GM18909 (cell line): ENCODE results near the gene MAPK1IP1L.
"Not testable (repeated sequence)": the region's sequence is repeated elsewhere in the genome, so short reads cannot be mapped to it uniquely, and the experiment has no call there.

Source experiments
- ATAC-seq: cut with Tn5 transposase; IDR thresholded peaks from one replicate; pipeline ENCODE4 v1.9.1; 2021; ENCODE audit warnings: mild to moderate bottlenecking; ENCODE audit not compliant: unreplicated experiment, poor library complexity

The MAPK1IP1L gene

DNA sequence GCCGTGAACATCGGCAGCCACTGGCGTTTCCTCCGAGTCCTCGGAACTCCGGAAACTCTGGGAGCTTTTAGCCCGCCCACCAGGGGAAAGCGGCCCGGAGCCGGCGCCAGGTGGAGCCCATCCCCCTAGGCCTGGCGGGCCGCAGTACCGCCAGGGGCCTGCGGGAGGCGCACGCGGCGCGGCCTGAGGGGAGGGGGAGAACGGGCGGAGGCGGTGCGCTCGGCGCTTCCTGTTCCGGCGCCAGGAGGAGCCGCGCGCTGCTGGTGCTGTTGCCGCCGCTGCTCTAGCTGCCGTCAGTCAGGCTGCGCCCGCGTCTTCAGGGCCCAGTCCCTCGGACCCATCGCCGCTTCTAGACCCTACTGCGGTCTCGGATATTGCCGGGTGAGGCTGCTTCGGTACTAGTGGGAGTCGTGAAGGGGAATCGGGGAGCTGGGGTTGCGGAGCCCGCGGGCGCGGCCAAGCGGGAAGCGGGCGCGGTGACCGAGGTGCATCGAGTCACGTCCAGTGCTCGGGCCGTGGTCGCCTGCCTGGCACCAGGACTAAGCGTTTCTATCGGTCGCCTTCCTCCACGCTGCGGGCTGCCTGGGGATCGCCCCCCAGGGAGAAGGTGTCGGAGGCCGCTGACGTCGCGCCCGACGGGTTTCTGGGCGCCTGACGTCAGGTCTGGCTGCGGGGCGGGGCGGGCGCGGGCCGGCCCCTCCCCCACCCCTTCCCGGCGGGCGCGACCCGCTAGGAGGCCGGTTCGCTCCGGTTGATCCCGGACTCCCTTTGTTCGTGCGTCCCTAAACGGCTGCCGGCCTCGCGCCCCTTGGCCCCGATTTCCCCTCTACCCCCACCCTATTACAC is at the start of gene MAPK1IP1L:
Gene MAPK1IP1L, plus strand, starts transcription at position 225 of the 846 bp plus-strand sequence. CDS start 10,037 bp downstream, outside the sequence.
- ATAC-seq = peak; percentile 92

- ATAC-seq = no peak
These were observed 46.4 kb upstream of the MAPK1IP1L start for GRCh38 chr14:55005071-55005470.

DNA sequence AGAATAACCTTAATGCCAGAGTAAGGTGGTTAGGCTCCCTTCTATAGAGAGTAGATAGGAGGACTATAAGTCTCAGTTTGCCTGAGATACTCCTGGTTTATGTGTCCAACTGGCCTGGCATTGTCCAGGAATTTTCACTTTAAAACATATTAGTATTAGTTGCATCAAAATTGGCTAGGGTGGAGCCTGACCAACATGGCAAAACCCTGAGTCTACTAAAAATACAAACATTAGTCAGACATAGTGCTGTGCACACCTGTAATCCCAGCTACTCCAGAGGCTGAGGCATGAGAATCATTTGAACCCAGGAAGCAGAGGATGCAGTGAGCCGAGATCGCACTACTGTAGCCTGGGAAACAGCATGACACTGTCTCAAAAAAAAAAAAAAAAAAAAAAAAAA is 36.4 kb upstream of the MAPK1IP1L start:
- ATAC-seq = no peak

DNA sequence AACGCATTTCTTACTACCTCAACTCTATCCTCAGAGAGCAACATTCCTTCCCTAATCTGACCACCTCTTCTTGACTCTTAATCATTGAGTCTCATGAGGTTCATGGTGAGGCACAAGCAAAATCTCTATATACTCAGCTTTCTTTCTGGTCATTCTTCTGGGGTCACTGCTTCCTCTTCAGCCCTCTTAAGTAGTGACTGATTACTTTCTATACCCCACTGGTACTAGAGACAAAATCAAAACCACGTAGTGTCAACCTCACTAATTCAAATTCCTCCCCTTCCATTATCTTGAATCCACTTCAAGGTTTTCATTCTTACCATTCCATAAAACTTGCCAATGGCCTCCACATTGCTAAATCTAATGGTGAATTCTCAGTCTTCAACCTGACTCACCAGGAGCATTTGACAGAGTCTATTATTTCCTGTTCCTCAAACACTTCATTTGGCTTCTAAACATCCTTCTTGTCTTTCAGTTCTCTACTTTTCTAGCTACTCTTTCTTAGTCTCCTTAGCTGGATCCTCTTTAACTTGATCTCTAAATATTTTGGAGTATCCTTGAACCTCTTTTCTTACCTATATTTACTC is 31.4 kb upstream of the MAPK1IP1L start:
- ATAC-seq = no peak

- ATAC-seq = not testable (repeated sequence)
These were observed 27.1 kb upstream of the MAPK1IP1L start for GRCh38 chr14:55024365-55024764.

GRCh38 chr14:55025948-55026347 is 25.5 kb upstream of the MAPK1IP1L start:
- no peak for ATAC-seq

GRCh38 chr14:55026441-55026792 is 25.0 kb upstream of the MAPK1IP1L start:
- no peak for ATAC-seq

- ATAC-seq = peak; percentile 93
These were observed 24.5 kb upstream of the MAPK1IP1L start, which contains the start of the genes SOCS4 and WDHD1 for GRCh38 chr14:55026793-55027561. Gene SOCS4, plus strand, starts transcription at chr14:55027236. Its CDS starts 15,806 bp downstream, at chr14:55043042. Gene WDHD1, minus strand, starts transcription at chr14:55027099. Its CDS starts 312 bp downstream, at chr14:55026787.

- no peak for ATAC-seq
These were observed 23.4 kb upstream of the MAPK1IP1L start for GRCh38 chr14:55028066-55028465.

GRCh38 chr14:55028476-55028875 is 23.0 kb upstream of the MAPK1IP1L start:
- ATAC-seq = no peak

DNA sequence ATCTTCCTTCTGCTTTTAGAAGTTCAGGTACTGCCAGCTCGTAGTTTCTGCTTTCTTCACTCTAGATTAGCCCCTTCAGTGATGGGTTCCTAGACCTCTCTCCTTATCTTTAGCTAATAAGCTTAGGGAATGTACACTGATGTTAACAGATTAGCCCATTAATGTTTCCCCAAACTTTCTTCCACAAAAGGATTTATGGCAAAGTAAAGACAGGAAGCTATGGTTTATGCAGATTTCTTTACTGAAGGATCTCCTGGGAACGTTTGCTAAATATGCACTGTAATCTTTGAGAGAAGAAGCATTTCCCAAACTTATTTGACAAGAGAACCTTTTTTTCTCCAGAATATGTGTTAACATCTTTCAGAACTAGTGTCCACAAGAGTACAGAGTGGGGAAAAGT is 20.3 kb upstream of the MAPK1IP1L start:
- ATAC-seq = no peak

DNA sequence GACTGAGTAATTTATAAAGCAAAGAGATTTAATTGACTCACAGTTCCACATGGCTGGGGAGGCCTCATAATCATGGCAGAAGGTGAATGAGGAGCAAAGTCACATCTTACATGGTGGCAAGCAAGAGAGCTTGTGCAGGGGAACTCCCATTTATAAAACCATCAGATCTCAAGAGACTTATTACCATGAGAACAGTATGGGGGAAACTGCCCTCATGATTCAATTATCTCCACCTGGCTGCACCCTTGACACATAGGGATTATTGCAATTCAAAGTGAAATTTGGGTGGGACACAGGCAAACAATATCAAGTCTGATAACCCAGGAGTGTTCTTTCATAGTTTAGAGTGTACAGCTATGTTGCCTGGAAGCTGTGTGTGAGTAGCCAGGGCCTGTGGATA is 13.5 kb upstream of the MAPK1IP1L start:
- not testable (repeated sequence) for ATAC-seq

- ATAC-seq = no peak
These were observed 12.7 kb upstream of the MAPK1IP1L start for GRCh38 chr14:55038708-55039107.

- no peak for ATAC-seq
These were observed 7.9 kb upstream of the MAPK1IP1L start for GRCh38 chr14:55043528-55043927.

DNA sequence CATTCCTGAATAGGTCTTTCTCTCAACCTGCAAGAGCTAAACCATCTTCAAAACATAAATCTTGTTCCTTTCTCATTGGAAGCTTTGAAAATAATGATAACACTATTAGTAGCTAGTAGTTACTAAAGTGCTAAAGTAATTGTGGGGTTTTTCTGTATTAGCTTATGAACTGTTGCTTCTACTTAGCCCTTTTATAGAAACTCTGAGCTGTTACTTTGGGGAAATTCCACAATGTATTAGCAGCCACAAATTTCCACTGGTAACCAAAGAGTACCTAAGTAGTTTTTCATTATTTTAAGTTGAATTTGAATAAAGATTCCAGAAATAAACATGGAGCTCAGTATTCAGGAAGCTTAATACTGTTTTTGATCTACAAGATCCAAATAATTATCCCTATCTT is 6.4 kb upstream of the MAPK1IP1L start:
- no peak for ATAC-seq

DNA sequence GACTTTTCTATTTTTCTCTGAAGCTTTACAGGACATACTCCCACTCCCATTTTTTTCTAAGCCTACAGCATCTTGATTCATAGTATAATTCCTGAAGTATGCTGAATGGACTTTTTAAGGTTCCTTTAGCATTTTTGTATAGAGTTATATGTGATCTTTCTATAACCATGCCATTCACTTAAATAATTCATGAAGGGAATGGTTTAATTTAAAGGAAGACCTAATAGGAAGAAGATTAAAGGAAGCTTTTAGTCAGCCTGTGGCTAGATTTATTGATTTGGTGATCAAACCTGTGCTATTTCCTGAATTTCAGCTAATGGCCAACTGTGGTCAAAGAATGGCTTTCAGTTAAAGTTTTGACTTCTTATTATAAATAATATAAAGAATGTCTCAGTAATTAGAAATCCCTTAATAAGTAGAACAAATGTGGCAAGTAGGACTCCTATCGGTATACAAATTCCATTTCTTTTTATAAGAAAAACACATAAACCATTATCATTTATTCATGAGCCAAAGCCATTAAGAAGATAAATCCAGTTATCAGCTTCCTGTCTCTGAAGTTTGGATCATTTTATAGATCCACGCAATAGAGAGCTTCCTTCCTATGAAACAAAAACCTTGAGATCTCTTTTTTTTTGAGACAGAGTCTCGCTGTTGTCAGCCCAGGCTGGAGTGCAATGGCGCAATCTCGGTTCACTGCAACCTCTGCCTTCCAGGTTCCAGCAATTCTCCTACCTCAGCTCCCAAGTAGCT is 4.0 kb upstream of the MAPK1IP1L start:
- no peak for ATAC-seq

GRCh38 chr14:55048900-55049436 is 2.5 kb upstream of the MAPK1IP1L start:
- no peak for ATAC-seq

DNA sequence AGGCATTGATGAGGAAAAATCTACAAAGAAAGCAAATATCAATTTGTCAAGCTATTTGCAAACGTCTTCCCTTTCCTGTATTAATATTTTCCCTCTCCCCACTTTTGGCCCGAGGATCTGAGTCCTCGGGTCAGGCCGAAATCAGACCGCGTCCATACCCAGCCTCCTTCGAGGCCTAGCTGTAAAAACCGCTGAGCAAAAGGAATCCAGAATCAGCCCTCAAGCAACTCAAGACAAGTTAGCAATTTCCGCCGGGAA is 353 bp upstream of the MAPK1IP1L start:
- peak; percentile 28 for ATAC-seq

- ATAC-seq = peak; percentile 14
These were observed 953 bp downstream of the MAPK1IP1L start for GRCh38 chr14:55052269-55052930.

DNA sequence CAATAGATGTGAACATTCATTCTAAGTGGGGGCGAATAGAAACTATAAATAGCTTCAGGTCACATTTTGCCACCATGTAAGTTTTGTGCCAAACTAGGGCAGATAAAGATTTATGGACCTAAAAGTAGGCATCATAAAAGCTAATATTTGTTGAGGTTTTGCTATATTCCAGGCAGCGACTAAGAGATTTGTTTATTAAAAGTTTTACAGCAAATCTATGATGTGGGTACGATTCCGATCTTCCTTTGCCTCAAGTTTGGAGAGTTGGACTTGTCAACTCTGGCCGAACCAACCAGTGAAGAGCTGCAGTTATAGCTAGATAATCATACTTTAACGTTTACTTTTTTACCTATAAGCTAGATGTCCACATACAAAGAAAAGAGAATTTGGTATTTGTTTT is 1.6 kb downstream of the MAPK1IP1L start:
- no peak for ATAC-seq
